ENCODE results near the gene ATP11A. TPM values are rescaled to one million over a fixed set of nuclear protein-coding genes. Genes with fewer than 3 reads are reported as not detected.

Gene ATP11A
- total RNA-seq, 1 donor from 2014 or later: 75.6 TPM

- ATAC-seq: no peak
- no peak for DNase-seq (ENCODE audit: low spot score)
- intact Hi-C loops (cut with DNase I): no loop called here
These were observed 74.2 kb downstream of the ATP11A start for GRCh38 chr13:112764028-112764427.

- DNase-seq (ENCODE audit: low spot score) (no peak), ATAC-seq (no peak)
These were observed 75.2 kb downstream of the ATP11A start for GRCh38 chr13:112764864-112765561.

GRCh38 chr13:112765731-112766130, 75.9 kb downstream of the ATP11A start:
- DNase-seq (ENCODE audit: low spot score): no peak
- ATAC-seq: no peak
- intact Hi-C loops (cut with DNase I): no loop called here

More at GRCh38 chr13:112764864-112765561, 75.2 kb downstream of the ATP11A start:
- intact Hi-C loops (cut with DNase I): no loop called here

GRCh38 chr13:112766336-112766735, 76.5 kb downstream of the ATP11A start:
- DNase-seq (ENCODE audit: low spot score) (no peak), ATAC-seq (no peak)

GRCh38 chr13:112767506-112768471, 78.0 kb downstream of the ATP11A start:
- intact Hi-C loops (cut with DNase I): no loop called here
- ATAC-seq (peak; percentile 56), DNase-seq (ENCODE audit: low spot score) (no peak)

More at GRCh38 chr13:112766336-112766735, 76.5 kb downstream of the ATP11A start:
- intact Hi-C loops (cut with DNase I): no loop called here

GRCh38 chr13:112768795-112769481, 79.1 kb downstream of the ATP11A start:
- intact Hi-C loops (cut with DNase I): no loop called here
- DNase-seq (ENCODE audit: low spot score): no peak
- peak; percentile 42 for ATAC-seq

GRCh38 chr13:112769615-112770014, 79.8 kb downstream of the ATP11A start:
- ATAC-seq (no peak), DNase-seq (ENCODE audit: low spot score) (no peak)
- intact Hi-C loops (cut with DNase I): no loop called here

GRCh38 chr13:112770504-112770903, 80.7 kb downstream of the ATP11A start:
- ATAC-seq (no peak), DNase-seq (ENCODE audit: low spot score) (no peak)
- intact Hi-C loops (cut with DNase I): no loop called here

GRCh38 chr13:112771139-112771876, 81.5 kb downstream of the ATP11A start:
- intact Hi-C loops (cut with DNase I): no loop called here
- no peak for DNase-seq (ENCODE audit: low spot score)

GRCh38 chr13:112771877-112772538, 82.2 kb downstream of the ATP11A start:
- intact Hi-C loops (cut with DNase I): no loop called here
- DNase-seq (ENCODE audit: low spot score) (no peak), ATAC-seq (no peak)

More at GRCh38 chr13:112771139-112771876, 81.5 kb downstream of the ATP11A start:
- ATAC-seq: no peak

GRCh38 chr13:112772539-112772909, 82.7 kb downstream of the ATP11A start:
- DNase-seq (ENCODE audit: low spot score) (no peak), ATAC-seq (no peak)
- intact Hi-C loops (cut with DNase I): no loop called here

GRCh38 chr13:112772929-112773328, 83.1 kb downstream of the ATP11A start:
- DNase-seq (ENCODE audit: low spot score): no peak
- intact Hi-C loops (cut with DNase I): no loop called here
- no peak for ATAC-seq

- DNase-seq (ENCODE audit: low spot score): no peak
- ATAC-seq: no peak
These were observed 84.0 kb downstream of the ATP11A start for GRCh38 chr13:112773601-112774447.

GRCh38 chr13:112774448-112774792, 84.6 kb downstream of the ATP11A start:
- no peak for ATAC-seq
- no peak for DNase-seq (ENCODE audit: low spot score)
- intact Hi-C loops (cut with DNase I): no loop called here

More at GRCh38 chr13:112773601-112774447, 84.0 kb downstream of the ATP11A start:
- intact Hi-C loops (cut with DNase I): no loop called here

GRCh38 chr13:112774829-112775565, 85.2 kb downstream of the ATP11A start:
- ATAC-seq: no peak
- DNase-seq (ENCODE audit: low spot score): no peak
- intact Hi-C loops (cut with DNase I): no loop called here

GRCh38 chr13:112775791-112776279, 86.0 kb downstream of the ATP11A start:
- no peak for DNase-seq (ENCODE audit: low spot score)
- intact Hi-C loops (cut with DNase I): no loop called here

GRCh38 chr13:112776354-112776753, 86.5 kb downstream of the ATP11A start:
- DNase-seq (ENCODE audit: low spot score) (no peak), ATAC-seq (no peak)
- intact Hi-C loops (cut with DNase I): no loop called here

More at GRCh38 chr13:112775791-112776279, 86.0 kb downstream of the ATP11A start:
- ATAC-seq: peak; percentile 13
